ENCODE data around the gene SDK1.

The SDK1 gene

GRCh38 chr7:3455806-3456595 lies 154.9 kb downstream of the SDK1 start:
- DNase-seq (ENCODE audit: low read depth in 3 of 3) = no peak

GRCh38 chr7:3459111-3459510 lies 158.1 kb downstream of the SDK1 start:
- DNase-seq (ENCODE audit: low read depth in 3 of 3) = no peak

GRCh38 chr7:3461923-3462322 lies 160.9 kb downstream of the SDK1 start:
- DNase-seq (ENCODE audit: low read depth in 3 of 3) = peak in 2 of 3 experiments; percentile 34 to 56

GRCh38 chr7:3463696-3464095 lies 162.6 kb downstream of the SDK1 start:
- DNase-seq (ENCODE audit: low read depth in 3 of 3) = no peak

- no peak for DNase-seq (ENCODE audit: low read depth in 3 of 3)
Observed at GRCh38 chr7:3464900-3465622, 164.0 kb downstream of the SDK1 start.

DNA sequence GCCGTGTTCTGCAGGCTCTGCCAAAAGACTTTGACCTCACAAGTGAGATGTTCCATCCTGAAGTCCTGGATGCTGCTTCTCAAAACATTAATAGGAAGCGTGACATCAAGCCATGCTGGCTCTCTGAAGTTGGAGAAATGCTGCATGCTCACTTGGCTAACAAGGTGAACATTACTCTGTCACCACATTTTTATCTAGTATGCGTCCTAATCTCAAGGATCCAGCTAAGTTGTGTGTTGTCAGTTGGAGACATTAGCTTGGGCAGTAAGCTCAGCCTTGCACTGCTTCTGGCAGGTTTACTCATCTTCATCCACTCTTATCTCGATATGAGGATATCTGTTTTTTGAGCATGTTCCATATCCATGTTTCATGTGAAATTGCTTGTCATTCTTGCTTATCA lies 165.2 kb downstream of the SDK1 start:
- no peak for DNase-seq (ENCODE audit: low read depth in 3 of 3)

DNA sequence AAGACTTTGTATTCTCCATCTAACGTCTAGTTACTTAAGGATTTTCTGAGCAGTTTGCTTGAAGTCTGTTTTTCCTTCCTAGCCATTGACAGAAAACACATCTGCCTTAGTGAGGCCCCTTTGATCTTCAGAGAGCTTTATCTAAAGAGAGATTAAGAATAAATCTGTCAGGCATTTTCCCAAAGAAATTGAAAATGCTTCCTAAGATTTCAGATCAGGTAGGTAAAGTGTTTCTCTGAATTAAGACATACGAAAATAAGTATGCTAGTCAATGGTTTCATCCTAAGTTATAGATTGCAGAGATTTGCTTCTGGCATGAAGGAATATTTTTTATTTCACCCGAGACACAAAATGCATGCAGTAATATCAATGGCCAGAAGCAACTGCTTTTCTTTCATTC lies 168.6 kb downstream of the SDK1 start:
- DNase-seq (ENCODE audit: low read depth in 3 of 3) = no peak

- DNase-seq (ENCODE audit: low read depth in 3 of 3) = no peak
Observed at GRCh38 chr7:3480197-3480596, 179.1 kb downstream of the SDK1 start.

GRCh38 chr7:3481435-3481834 lies 180.4 kb downstream of the SDK1 start:
- DNase-seq (ENCODE audit: low read depth in 3 of 3) = no peak

- DNase-seq (ENCODE audit: low read depth in 3 of 3) = no peak
Observed at GRCh38 chr7:3482147-3482921, 181.3 kb downstream of the SDK1 start.

DNA sequence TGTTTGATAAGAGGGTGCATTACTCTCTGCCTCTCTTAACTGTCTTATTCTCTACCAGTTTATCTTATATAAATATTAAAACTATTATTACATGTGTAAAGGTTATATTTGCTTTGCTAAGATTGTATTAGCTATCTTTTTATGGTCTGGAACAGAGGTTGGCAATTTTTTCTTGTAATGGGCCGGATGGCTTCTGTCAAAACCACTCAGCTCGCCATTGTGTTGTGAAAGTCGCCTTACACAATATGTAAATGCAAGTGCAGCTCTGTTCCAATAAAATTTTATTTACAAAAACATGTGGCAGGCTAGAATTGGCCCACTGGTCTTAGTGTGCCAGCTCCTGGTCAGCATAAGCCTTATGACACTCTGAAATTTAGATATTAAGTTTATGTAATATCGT lies 185.8 kb downstream of the SDK1 start:
- DNase-seq (ENCODE audit: low read depth in 3 of 3) = no peak

DNA sequence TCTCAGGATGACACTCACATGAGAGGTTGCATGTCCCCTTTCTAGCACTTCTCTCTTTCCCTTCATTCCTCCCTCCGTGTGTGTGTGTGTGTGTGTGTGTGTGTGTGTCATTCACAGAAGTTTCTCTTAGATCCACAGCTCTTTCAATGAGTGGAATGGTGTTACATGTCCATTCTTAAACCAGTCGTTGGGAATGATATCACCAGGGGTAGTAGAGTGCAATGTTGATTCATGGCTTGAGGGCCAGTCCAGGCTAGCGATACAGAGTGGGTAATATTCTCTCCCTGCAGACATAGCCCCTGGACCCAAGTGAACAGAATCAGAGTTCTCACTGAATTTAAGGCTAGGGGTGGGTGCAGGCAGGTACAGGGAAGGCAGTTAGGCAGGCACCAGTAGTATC lies 187.8 kb downstream of the SDK1 start:
- no peak for DNase-seq (ENCODE audit: low read depth in 3 of 3)

DNA sequence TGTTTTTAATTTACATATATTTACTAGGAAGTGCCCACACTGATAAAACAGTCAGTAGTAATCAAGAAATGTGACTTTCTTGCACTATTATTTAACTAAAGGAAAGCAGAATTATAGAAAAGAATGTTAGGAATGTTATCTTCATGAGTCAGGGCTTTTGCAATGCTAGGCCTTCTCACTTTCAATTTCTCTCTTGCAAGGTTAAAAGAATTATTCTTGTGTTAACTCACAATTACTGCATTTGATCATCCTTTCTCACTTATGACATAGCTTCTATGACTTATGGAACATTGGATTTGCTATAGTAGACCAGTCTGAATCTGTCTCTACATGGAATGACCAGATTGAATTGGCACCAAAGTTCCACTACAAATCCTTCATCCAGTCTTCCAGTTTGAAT lies 192.4 kb downstream of the SDK1 start:
- no peak for DNase-seq (ENCODE audit: low read depth in 3 of 3)

GRCh38 chr7:3494947-3495346 lies 193.9 kb downstream of the SDK1 start:
- DNase-seq (ENCODE audit: low read depth in 3 of 3) = no peak

DNA sequence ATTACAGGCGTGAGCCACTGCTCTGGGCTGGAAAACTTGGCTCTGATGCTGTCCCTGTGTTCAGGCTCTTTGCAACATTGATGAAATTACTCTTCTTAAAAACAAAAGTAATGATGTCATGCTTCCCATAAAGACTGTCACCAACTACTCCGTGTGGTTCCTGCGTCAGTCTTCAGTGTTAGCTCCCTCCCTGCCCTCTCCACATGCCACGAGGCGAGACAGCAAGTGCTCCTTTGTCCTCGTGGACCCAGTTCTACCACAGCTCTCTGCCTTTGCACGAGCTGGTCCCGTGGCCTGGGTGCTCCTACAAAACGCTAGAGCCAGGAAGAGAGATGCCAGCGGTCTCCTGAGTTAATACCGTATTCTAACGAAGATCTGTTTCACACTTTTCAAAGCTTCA lies 194.5 kb downstream of the SDK1 start:
- DNase-seq (ENCODE audit: low read depth in 3 of 3) = no peak

DNA sequence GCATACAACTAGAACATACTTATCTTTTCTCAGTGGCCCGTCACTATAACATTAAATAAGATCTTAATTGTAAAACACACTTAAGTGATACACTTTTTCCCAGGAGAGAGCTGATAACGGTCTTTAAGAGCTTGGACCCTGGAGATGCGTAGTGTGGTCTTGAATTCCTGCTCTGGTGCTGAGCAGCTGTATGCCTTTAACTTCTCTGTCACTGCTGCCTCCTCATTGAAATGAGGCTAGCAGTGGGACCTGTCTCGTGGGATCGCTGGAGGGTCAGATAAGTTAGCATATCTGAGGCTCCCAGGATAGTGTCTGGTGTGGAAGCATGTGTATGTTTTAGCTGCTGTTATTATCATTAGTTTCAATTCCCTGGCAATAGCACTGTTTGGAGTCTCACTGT lies 194.9 kb downstream of the SDK1 start:
- no peak for DNase-seq (ENCODE audit: low read depth in 3 of 3)

GRCh38 chr7:3497796-3498195 lies 196.7 kb downstream of the SDK1 start:
- no peak for DNase-seq (ENCODE audit: low read depth in 3 of 3)

- no peak for DNase-seq (ENCODE audit: low read depth in 3 of 3)
Observed at GRCh38 chr7:3501671-3502070, 200.6 kb downstream of the SDK1 start.

GRCh38 chr7:3504384-3504783 lies 203.3 kb downstream of the SDK1 start:
- no peak for DNase-seq (ENCODE audit: low read depth in 3 of 3)

GRCh38 chr7:3510101-3511020 lies 209.3 kb downstream of the SDK1 start:
- no peak for DNase-seq (ENCODE audit: low read depth in 3 of 3)

- no peak for DNase-seq (ENCODE audit: low read depth in 3 of 3)
Observed at GRCh38 chr7:3517344-3517743, 216.3 kb downstream of the SDK1 start.

- DNase-seq (ENCODE audit: low read depth in 3 of 3) = no peak
Observed at GRCh38 chr7:3518546-3518945, 217.5 kb downstream of the SDK1 start.
